OCI-LY3 (cell line): ENCODE results near the gene ATP1A3.

ENCODE experiments used
- H2AFZ ChIP-seq: fragments of 200-600, 300-600 bp; shearing (Covaris generic); 2 replicates; pipeline ENCODE4 v1.6.0; 2014; ENCODE audit warnings: antibody characterized with exemption, low read depth, low read length
- H3K27ac ChIP-seq: fragments of 200-600, 300-600 bp; sonication (generic); 2 replicates; pipeline ENCODE4 v1.5.1; 2014; ENCODE audit warnings: mild to moderate bottlenecking, low read length, moderate library complexity, mixed read lengths
- H3K27me3 ChIP-seq: fragments of 200-600, 300-600 bp; sonication (generic); 2 replicates; pipeline ENCODE4 v1.6.1; 2014; ENCODE audit warnings: low read depth, low read length, mixed read lengths
- H3K36me3 ChIP-seq: fragments of 200-600, 300-600 bp; sonication (generic); replicated peaks from 2 replicates; pipeline ENCODE3; 2014; ENCODE audit warnings: low read depth, low read length, mixed read lengths
- H3K4me1 ChIP-seq: fragments of 300-600, 200-600 bp; sonication (generic); 2 replicates; pipeline ENCODE4 v1.6.1; 2014; ENCODE audit warnings: low read length, mixed read lengths
- H3K4me2 ChIP-seq: fragments of 200-600, 300-600 bp; sonication (generic); 2 replicates; pipeline ENCODE4 v1.6.1; 2014; ENCODE audit warnings: low read length, mixed read lengths
- H3K4me3 ChIP-seq: fragments of 300-600, 200-600 bp; sonication (generic); 2 replicates; pipeline ENCODE4 v1.5.1; 2014; ENCODE audit warnings: antibody characterized with exemption, mild to moderate bottlenecking, low read length, moderate library complexity
- H3K79me2 ChIP-seq: fragments of 300-600, 200-600 bp; shearing (Covaris generic); 2 replicates; pipeline ENCODE4 v1.6.1; 2014; ENCODE audit warnings: mild to moderate bottlenecking, low read length, mixed read lengths
- H3K9ac ChIP-seq: fragments of 300-600, 200-600 bp; shearing (Covaris generic); 2 replicates; pipeline ENCODE4 v1.6.0; 2014; ENCODE audit warnings: mild to moderate bottlenecking, low read length, moderate library complexity
- H3K9me3 ChIP-seq: fragments of 200-600, 300-600 bp; shearing (Covaris generic); 2 replicates; pipeline ENCODE4 v1.6.1; 2014; ENCODE audit warnings: low read length, mixed read lengths; ENCODE audit not compliant: insufficient read depth
- H4K20me1 ChIP-seq: fragments of 200-600, 300-600 bp; sonication (generic); 2 replicates; pipeline ENCODE4 v1.6.1; 2016; ENCODE audit warnings: low read length, mixed read lengths; ENCODE audit not compliant: insufficient read depth
- CTCF ChIP-seq: fragments of 200-600, 300-600 bp; sonication (generic); IDR thresholded peaks from 2 replicates; pipeline ENCODE4 v1.5.1; 2014; ENCODE audit warnings: antibody characterized with exemption, low read length, low read depth
- EZH2phosphoT487 ChIP-seq: fragments of 200-600 bp; shearing (Covaris generic); IDR thresholded peaks from 2 replicates; pipeline ENCODE4 v1.6.1; 2018; ENCODE audit warnings: antibody characterized with exemption, mixed run types, low read depth

Gene ATP1A3

DNA sequence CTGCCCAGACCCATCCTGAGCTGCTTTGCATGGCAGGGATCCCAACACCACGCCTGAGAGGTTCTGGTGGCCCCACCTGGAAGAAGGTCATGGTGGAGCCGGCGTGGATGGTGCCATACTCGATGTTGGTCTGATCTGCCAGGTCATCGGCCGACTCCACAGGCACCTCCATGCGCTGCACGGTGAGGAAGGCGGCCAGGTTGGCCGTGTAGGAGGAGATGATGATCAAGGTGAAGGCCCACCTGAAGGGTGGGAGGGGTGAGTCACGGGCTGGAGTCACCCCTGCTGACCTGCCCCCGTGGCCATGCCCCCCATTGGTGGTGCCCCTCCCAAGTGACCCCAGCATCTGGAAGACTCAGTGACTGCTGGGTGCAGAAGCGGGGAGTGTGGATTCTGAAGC, 12.5 kb upstream of the ATP1A3 start:
- H3K4me3 ChIP-seq, result no peak overlapping the region
- peaks cover 24% of the 10 kb centered on the region for H3K27me3 ChIP-seq
- H3K36me3 ChIP-seq, result no peaks in the 10 kb centered on the region
- H3K27ac ChIP-seq, result no peak overlapping the region
- no peaks in the 10 kb centered on the region for H3K9me3 ChIP-seq
- H4K20me1 ChIP-seq, result no peaks in the 10 kb centered on the region
- H3K4me2 ChIP-seq, result no peak overlapping the region
- H2AFZ ChIP-seq, result no peak overlapping the region
- no peak overlapping the region for H3K9ac ChIP-seq
- no peaks in the 10 kb centered on the region for H3K79me2 ChIP-seq
- TF ChIP-seq CTCF, result no peak
- TF ChIP-seq EZH2phosphoT487, result no peak
- H3K4me1 ChIP-seq, result no peaks in the 10 kb centered on the region

GRCh38 chr19:42005504-42005903, 11.5 kb upstream of the ATP1A3 start:
- no peaks in the 10 kb centered on the region for H3K9me3 ChIP-seq
- no peak overlapping the region for H2AFZ ChIP-seq
- H4K20me1 ChIP-seq, result no peaks in the 10 kb centered on the region
- H3K27ac ChIP-seq, result no peak overlapping the region
- no peak overlapping the region for H3K9ac ChIP-seq
- no peaks in the 10 kb centered on the region for H3K36me3 ChIP-seq
- H3K4me1 ChIP-seq, result no peaks in the 10 kb centered on the region
- TF ChIP-seq CTCF (no peak), EZH2phosphoT487 (no peak)
- H3K4me3 ChIP-seq, result no peak overlapping the region
- H3K4me2 ChIP-seq, result no peak overlapping the region
- H3K79me2 ChIP-seq, result no peaks in the 10 kb centered on the region
- peaks cover 33% of the 10 kb centered on the region for H3K27me3 ChIP-seq

- Histone ChIP-seq H3K4me1 (no peaks in the 10 kb centered on the region), H3K4me2 (no peak overlapping the region), H4K20me1 (no peaks in the 10 kb centered on the region), H2AFZ (no peak overlapping the region), H3K36me3 (no peaks in the 10 kb centered on the region), H3K27me3 (peaks cover 42% of the 10 kb centered on the region), H3K4me3 (no peak overlapping the region), H3K9ac (no peak overlapping the region), H3K27ac (no peak overlapping the region), H3K9me3 (no peaks in the 10 kb centered on the region), H3K79me2 (no peaks in the 10 kb centered on the region)
- TF ChIP-seq CTCF (no peak), EZH2phosphoT487 (no peak)
Observed at GRCh38 chr19:42003506-42004294, 9.7 kb upstream of the ATP1A3 start.

DNA sequence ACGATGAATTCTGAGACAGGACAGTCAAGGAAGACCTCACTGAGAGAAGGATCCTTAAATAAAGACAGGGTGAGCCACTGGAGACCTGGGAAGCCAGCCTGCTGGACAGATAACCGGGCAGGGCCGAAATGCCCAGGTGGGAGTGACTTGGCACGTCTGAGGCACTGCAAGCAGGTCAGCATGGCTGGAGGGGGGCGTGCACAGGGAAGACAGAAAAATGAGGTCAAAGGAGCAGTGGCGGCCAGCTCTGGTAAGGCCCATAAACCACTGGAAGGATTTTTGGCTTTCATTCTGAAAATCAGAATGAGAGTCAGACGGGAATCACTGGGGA, 5.8 kb upstream of the ATP1A3 start:
- peaks cover 3% of the 10 kb centered on the region; the same call in 1 of the 2 replicates for H4K20me1 ChIP-seq
- no peak overlapping the region for H2AFZ ChIP-seq

More for the DNA sequence above, 5.8 kb upstream of the ATP1A3 start:
- peaks cover 4% of the 10 kb centered on the region; the same call in 1 of the 2 replicates for H3K4me1 ChIP-seq
- no peaks in the 10 kb centered on the region for H3K79me2 ChIP-seq
- H3K9me3 ChIP-seq, result no peaks in the 10 kb centered on the region
- no peak overlapping the region for H3K4me2 ChIP-seq
- no peaks in the 10 kb centered on the region for H3K36me3 ChIP-seq
- no peak overlapping the region for H3K27ac ChIP-seq
- no peak overlapping the region for H3K4me3 ChIP-seq
- peaks cover 36% of the 10 kb centered on the region for H3K27me3 ChIP-seq
- TF ChIP-seq EZH2phosphoT487, result no peak
- no peak for TF ChIP-seq CTCF
- H3K9ac ChIP-seq, result no peak overlapping the region
